Skeletal muscle tissue (tissue), 4 donors: ENCODE results near the gene CHRNA5. TPM values are rescaled to one million over a fixed set of nuclear protein-coding genes. Genes with fewer than 3 reads are reported as not detected.

Experiments used
- H3K27ac ChIP-seq: one replicate; pipeline ENCODE4 v1.7.0; 2013; ENCODE audit warnings: mild to moderate bottlenecking, low read depth, low read length, inconsistent platforms
- H3K27me3 ChIP-seq, 3 donors: one replicate each; pipeline ENCODE4 v1.7.0; 2013; ENCODE audit warnings: low read length in 3 of 3; ENCODE audit not compliant: control insufficient read depth in 3 of 3, insufficient read depth in 3 of 3
- H3K36me3 ChIP-seq, 3 donors: one replicate each; pipeline ENCODE4 v1.7.0; 2013; ENCODE audit warnings: low read length in 3 of 3; ENCODE audit not compliant: control insufficient read depth in 3 of 3, insufficient read depth in 3 of 3
- H3K4me1 ChIP-seq, 3 donors: one replicate each; pipeline ENCODE4 v1.7.0; 2013; ENCODE audit warnings: low read length in 3 of 3, mild to moderate bottlenecking in 3 of 3; ENCODE audit not compliant: control insufficient read depth in 3 of 3, insufficient read depth in 3 of 3
- H3K4me3 ChIP-seq, 3 donors: one replicate each; pipeline ENCODE4 v1.7.0; 2013; ENCODE audit warnings: low read length in 3 of 3
- H3K9ac ChIP-seq, 3 donors: one replicate each; pipeline ENCODE4 v1.7.0; 2013; ENCODE audit warnings: low read length in 3 of 3, mild to moderate bottlenecking in 3 of 3, moderate library complexity in 2 of 3, low read depth in 1 of 3
- H3K9me3 ChIP-seq, 3 donors: one replicate each; pipeline ENCODE4 v1.7.0; 2013; ENCODE audit warnings: low read length in 3 of 3; ENCODE audit not compliant: control insufficient read depth in 3 of 3
- total RNA-seq: library from RNA; depleted of rRNA; stranded (reverse); fragments of >200 nt; gene quantifications from one replicate; pipeline ENCODE4 v1.2.3, GENCODE V29; 2014
- donor health status: Osteomylitis.

CHRNA5 gene
- total RNA-seq, 1 donor from 2014 or later, result 0.52 TPM

- no peaks in the 10 kb centered on the region for H3K36me3 ChIP-seq
- no peaks in the 10 kb centered on the region for H3K9me3 ChIP-seq
- H3K9ac ChIP-seq, result no peak overlapping the region
- H3K27me3 ChIP-seq, result peaks cover 31 to 36% (median 33%) of the 10 kb centered on the region in 3 donors
- peaks cover 0 to 17% (median 12%) of the 10 kb centered on the region in 3 donors for H3K4me1 ChIP-seq
- H3K27ac ChIP-seq, result no peak overlapping the region
- no peak overlapping the region for H3K4me3 ChIP-seq
Measured at GRCh38 chr15:78617516-78617915, 52.2 kb downstream of the CHRNA5 start.

- Histone ChIP-seq H3K27me3 (peaks cover 34 to 36% (median 36%) of the 10 kb centered on the region in 3 donors), H3K9me3 (no peaks in the 10 kb centered on the region), H3K4me3 (no peak overlapping the region), H3K4me1 (peaks cover 0 to 17% (median 12%) of the 10 kb centered on the region in 3 donors), H3K27ac (no peak overlapping the region), H3K36me3 (no peaks in the 10 kb centered on the region), H3K9ac (no peak overlapping the region)
Measured at GRCh38 chr15:78618064-78618463, 52.7 kb downstream of the CHRNA5 start.

DNA sequence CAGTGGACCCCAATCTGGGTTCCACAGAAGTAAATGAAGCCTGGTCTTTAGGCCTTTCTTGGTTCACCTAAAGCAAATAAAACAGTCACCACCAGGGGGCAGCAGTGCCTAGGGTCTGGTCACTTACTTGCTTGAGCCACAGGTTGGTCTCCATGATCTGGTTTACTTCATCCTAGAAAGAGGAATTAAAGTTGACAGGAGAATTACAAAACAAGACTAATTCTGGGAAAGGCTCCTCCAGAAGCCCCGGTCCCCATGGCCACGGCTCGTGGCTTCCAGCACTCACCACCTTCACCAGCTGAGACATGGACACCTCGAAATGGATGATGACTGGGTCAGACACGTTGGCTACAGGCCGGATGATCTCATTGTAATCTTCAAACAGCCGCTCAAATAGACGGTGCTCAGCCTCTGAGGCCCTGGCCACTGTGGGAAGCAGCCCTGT lies 53.2 kb downstream of the CHRNA5 start:
- no peak overlapping the region for H3K27ac ChIP-seq
- no peaks in the 10 kb centered on the region for H3K9me3 ChIP-seq
- no peak overlapping the region for H3K9ac ChIP-seq
- H3K36me3 ChIP-seq, result no peaks in the 10 kb centered on the region
- H3K4me3 ChIP-seq, result no peak overlapping the region
- peaks cover 34 to 36% (median 36%) of the 10 kb centered on the region in 3 donors for H3K27me3 ChIP-seq
- H3K4me1 ChIP-seq, result peaks cover 0 to 17% (median 12%) of the 10 kb centered on the region in 3 donors

DNA sequence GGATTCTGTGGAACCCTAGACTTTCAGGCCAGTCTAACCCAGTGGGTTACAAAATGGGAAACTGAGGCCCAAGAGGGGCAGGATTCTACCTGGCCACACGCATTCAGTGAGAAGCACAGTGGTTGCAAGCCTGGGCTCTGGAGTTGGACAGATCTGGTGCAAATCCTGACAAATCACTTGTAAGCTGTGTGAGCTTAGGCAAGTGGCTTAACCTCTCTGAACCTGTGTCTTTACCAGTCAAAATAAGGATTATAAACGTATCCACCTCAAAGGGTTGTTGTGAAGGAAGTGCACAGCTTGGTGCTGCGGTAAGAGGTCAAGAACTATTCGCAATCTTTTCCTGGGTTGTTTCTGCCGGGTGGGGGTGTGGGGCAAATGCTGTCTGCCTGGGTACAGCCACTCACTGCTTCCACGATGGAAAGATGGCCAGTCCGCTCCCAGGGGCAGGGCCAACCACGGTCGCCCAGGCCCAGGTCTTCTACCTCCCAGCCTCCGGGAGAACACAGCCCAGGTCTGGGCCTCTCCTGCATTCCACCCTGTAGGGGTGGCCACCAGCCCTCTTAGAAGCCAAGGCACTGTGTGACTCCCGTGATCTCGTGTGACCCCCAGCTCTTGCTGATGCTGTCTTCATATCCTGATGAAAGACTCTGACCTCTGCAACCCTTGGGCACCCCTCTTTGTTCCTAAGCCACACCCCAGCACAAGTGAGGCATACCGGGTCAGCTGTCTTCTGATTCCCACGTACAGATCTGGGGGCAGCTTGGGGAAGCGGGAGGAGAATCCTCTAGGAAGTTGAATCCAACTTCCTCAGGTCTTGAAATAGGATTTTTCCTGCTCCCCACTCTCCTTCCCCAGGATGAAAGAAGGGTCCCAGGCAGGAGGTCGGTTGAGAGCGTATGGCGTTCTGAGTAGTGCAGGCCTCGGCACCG lies 54.0 kb downstream of the CHRNA5 start:
- Histone ChIP-seq H3K9ac (no peak overlapping the region), H3K27ac (no peak overlapping the region), H3K4me3 (no peak overlapping the region), H3K36me3 (no peaks in the 10 kb centered on the region), H3K9me3 (no peaks in the 10 kb centered on the region), H3K27me3 (peaks cover 36 to 41% (median 39%) of the 10 kb centered on the region in 3 donors), H3K4me1 (peaks cover 0 to 17% (median 12%) of the 10 kb centered on the region in 3 donors)

- Histone ChIP-seq H3K27me3 (peaks cover 36 to 41% (median 40%) of the 10 kb centered on the region in 3 donors), H3K9me3 (no peaks in the 10 kb centered on the region), H3K27ac (no peak overlapping the region), H3K36me3 (no peaks in the 10 kb centered on the region), H3K4me3 (peak overlapping the region in 2 of 3 donors; percentile 35 to 43), H3K9ac (peak overlapping the region in 1 of 3 donors; percentile 3), H3K4me1 (peaks cover 0 to 17% (median 12%) of the 10 kb centered on the region in 3 donors)
Measured at GRCh38 chr15:78620021-78620526, 54.8 kb downstream of the CHRNA5 start.

GRCh38 chr15:78620527-78621421 lies 55.5 kb downstream of the CHRNA5 start, which contains the start of gene CHRNA3:
Gene CHRNA3, minus strand, starts transcription at chr15:78620996. Its CDS starts 202 bp downstream, at chr15:78620794.
- Histone ChIP-seq H3K4me1 (peaks cover 0 to 20% (median 14%) of the 10 kb centered on the region in 3 donors), H3K36me3 (no peaks in the 10 kb centered on the region), H3K9me3 (no peaks in the 10 kb centered on the region), H3K27ac (no peak within 1 kb of the TSS), H3K27me3 (peaks cover 36 to 43% (median 42%) of the 10 kb centered on the region in 3 donors), H3K4me3 (peak within 1 kb of the TSS in 2 of 3 donors; percentile 35 to 43), H3K9ac (peak within 1 kb of the TSS in 1 of 3 donors; percentile 3)

- no peak overlapping the region for H3K9ac ChIP-seq
- no peak overlapping the region for H3K4me3 ChIP-seq
- H3K4me1 ChIP-seq, result peaks cover 0 to 29% (median 18%) of the 10 kb centered on the region in 3 donors
- H3K27ac ChIP-seq, result no peak overlapping the region
- H3K36me3 ChIP-seq, result no peaks in the 10 kb centered on the region
- H3K27me3 ChIP-seq, result peaks cover 37 to 52% (median 46%) of the 10 kb centered on the region in 3 donors
- no peaks in the 10 kb centered on the region for H3K9me3 ChIP-seq
Measured at GRCh38 chr15:78621810-78622402, 56.6 kb downstream of the CHRNA5 start.

GRCh38 chr15:78623786-78624497 lies 58.6 kb downstream of the CHRNA5 start:
- Histone ChIP-seq H3K4me3 (no peak overlapping the region), H3K36me3 (no peaks in the 10 kb centered on the region), H3K9me3 (no peaks in the 10 kb centered on the region), H3K27ac (no peak overlapping the region), H3K9ac (no peak overlapping the region), H3K27me3 (peaks cover 37 to 59% (median 46%) of the 10 kb centered on the region in 3 donors), H3K4me1 (peaks cover 0 to 24% (median 14%) of the 10 kb centered on the region in 3 donors)
